Activated CD8-positive, alpha-beta memory T cell treated with anti-CD3 and anti-CD28 coated beads, Interleukin-2, amount 50 U/mL, for 24 hours (primary cell): Measurements from ENCODE around the gene KIRREL3.
"Not testable (repeated sequence)": the region's sequence is repeated elsewhere in the genome, so short reads cannot be mapped to it uniquely, and the experiment has no call there.

Experiments used
- DNase-seq: peaks from one replicate; pipeline ENCODE4 v3.0.0-alpha.2; 2020; ENCODE audit errors: extremely low read depth

KIRREL3 gene

GRCh38 chr11:126383339-126384335 is 616.9 kb downstream of the KIRREL3 start:
- no peak for DNase-seq

GRCh38 chr11:126382641-126383040 is 617.9 kb downstream of the KIRREL3 start:
- not testable (repeated sequence) for DNase-seq

- DNase-seq: not testable (repeated sequence)
Observed at GRCh38 chr11:126381960-126382359, 618.6 kb downstream of the KIRREL3 start.

GRCh38 chr11:126380909-126381308 is 619.7 kb downstream of the KIRREL3 start:
- no peak for DNase-seq

GRCh38 chr11:126378763-126379162 is 621.8 kb downstream of the KIRREL3 start:
- no peak for DNase-seq

- no peak for DNase-seq
Observed at GRCh38 chr11:126375726-126376125, 624.8 kb downstream of the KIRREL3 start.

- DNase-seq: not testable (repeated sequence)
Observed at GRCh38 chr11:126374562-126375300, 625.8 kb downstream of the KIRREL3 start.

- not testable (repeated sequence) for DNase-seq
Observed at GRCh38 chr11:126373389-126374066, 627.0 kb downstream of the KIRREL3 start.
